HG02588 (cell line): ENCODE data around the gene CADM1.

Experiments used
- ATAC-seq: cut with Tn5 transposase; IDR thresholded peaks from one replicate; pipeline ENCODE4 v1.9.1; 2021; ENCODE audit warnings: mild to moderate bottlenecking, moderate library complexity; ENCODE audit not compliant: unreplicated experiment

Gene CADM1

GRCh38 chr11:115290479-115290878 lies 213.7 kb downstream of the CADM1 start:
- ATAC-seq = no peak

- ATAC-seq = no peak
Observed at GRCh38 chr11:115287266-115287665, 216.9 kb downstream of the CADM1 start.

GRCh38 chr11:115286614-115287013 lies 217.6 kb downstream of the CADM1 start:
- ATAC-seq = no peak

DNA sequence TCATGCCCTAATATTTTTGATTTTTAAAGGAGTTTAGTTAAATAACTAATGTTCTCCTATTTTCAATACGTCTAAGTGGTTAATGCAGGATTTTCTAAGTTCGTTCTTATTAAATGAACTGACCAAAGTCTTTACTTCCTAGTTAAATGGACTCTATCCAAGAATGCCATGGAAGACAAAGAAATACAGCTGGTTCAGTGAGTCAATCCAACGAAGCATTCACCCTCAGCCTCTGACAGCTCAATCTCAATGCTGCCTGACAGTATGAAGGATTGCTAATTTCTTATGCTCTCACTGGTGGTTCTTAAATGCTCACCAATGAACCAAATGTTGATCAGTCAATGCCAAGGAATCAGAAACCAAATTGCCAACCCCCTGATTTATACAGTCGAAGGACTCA lies 219.4 kb downstream of the CADM1 start:
- ATAC-seq = no peak

DNA sequence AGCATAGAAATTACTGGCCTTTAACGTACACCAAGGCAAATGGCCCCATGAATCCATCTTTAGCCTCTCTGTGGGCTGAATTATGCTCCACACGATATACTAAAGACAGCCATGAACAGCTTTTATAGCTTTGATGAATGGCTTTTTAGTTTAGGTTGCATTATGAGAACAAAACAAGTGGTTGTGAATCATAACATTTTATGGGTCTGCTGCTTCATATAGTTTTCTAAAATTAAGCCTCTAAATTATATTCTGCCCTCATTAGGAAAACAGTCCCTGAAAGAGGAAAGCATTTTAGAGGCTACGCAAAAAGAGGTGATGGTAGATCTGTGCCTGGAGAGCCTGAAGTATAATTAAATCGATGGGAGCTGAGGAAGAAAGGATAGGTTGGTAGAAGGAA lies 221.3 kb downstream of the CADM1 start:
- ATAC-seq = no peak

- no peak for ATAC-seq
Observed at GRCh38 chr11:115280775-115281174, 223.4 kb downstream of the CADM1 start.

GRCh38 chr11:115279813-115280761 lies 224.1 kb downstream of the CADM1 start:
- ATAC-seq = no peak

DNA sequence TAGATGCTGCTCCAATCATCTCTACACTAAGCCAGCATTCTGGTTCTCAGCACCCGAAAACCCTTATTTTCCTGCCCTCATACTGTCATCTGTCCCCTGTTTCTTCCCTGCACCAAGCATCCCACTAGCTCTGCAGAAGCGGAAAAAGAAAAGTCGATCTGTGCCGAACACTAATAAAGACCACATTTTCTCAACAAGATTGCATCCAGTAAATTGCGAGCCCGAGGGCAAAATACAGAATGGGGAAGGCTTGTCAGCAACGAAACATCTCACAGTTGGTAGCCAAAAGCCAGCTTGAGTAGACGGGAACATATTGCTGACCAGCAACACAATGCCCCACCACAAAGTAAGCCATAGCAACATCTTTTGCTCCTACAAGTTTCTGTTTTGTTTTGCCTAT lies 227.4 kb downstream of the CADM1 start:
- ATAC-seq = no peak

GRCh38 chr11:115276191-115276590 lies 228.0 kb downstream of the CADM1 start:
- ATAC-seq = no peak

GRCh38 chr11:115275045-115275444 lies 229.2 kb downstream of the CADM1 start:
- ATAC-seq = no peak

GRCh38 chr11:115272925-115273324 lies 231.3 kb downstream of the CADM1 start:
- no peak for ATAC-seq

DNA sequence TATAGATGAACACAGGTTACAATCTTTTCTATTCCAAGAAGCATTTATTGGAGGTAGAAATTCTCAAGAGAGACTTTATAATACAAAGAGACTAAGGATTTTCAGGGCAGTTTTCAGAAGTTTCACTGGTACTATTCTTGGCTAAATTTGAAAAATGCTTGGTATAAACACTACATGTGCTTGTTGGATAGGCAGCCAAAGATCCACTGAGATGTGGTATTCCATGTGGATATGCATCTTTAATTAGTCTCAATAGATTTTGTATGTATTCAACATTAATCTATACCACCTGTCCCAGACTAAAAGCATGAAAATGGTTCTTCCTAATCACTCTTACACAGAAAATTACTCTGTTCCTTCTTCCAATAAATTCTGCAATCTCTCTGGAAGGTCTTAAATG lies 232.6 kb downstream of the CADM1 start:
- no peak for ATAC-seq

GRCh38 chr11:115269191-115269950 lies 234.8 kb downstream of the CADM1 start:
- no peak for ATAC-seq

DNA sequence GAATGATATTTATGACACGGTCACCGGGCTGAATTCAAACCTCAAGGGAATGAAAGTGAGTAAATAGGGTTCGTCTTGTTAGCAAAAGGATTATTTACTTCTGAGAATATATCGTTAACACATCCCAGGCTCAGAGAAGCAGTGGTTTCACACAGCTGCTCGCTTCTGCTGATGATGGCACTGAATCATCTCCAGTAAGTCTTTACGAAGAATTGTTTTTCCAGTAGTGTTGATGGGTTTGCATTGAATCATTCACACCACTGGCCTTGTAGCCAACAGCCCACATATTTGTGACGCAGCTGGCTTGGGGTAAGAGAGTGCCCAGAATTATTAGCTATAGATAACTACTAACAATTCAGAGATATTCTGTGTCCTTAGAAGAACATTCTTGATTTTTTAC lies 236.3 kb downstream of the CADM1 start:
- no peak for ATAC-seq

- no peak for ATAC-seq
Observed at GRCh38 chr11:115267238-115267781, 236.9 kb downstream of the CADM1 start.

GRCh38 chr11:115266066-115266639 lies 238.1 kb downstream of the CADM1 start:
- no peak for ATAC-seq

- ATAC-seq = no peak
Observed at GRCh38 chr11:115263799-115264656, 240.2 kb downstream of the CADM1 start.

DNA sequence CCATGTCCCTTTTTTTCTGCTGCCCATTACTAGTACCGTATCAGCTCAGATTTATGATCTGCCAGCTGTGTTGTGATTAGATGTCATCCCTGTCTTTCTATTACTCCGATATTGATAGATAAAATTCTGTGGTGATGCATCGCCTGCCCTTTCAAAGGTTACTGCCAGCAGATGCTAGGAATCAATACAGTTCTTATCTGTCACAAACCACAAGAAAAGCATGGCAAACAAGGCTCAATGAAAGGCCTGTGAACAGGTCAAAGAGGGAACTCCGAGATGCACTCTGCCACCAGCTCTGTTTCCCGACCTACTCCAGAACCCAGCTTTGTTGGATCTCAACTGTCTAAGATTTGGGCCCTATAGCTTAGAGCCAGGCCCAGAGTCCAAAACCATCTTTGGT lies 246.0 kb downstream of the CADM1 start:
- ATAC-seq = no peak

DNA sequence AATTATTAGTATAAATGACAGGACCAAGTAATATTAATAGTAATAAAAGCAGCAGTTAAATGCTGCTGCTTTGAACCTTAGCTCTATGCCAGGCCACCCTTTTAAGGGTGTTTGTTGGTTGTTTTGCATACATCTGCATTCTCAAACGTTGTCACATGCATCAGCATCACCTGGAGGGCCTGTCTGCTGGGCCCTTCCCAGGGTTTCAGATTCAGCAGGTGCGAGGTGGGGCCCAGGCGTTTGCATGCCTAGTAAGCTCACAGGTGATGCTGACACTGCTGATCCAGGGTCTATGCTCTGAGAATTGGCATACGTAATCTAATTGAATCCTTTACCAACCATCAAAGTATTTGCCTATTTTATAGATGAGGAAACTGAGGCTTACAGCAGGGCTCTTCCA lies 246.5 kb downstream of the CADM1 start:
- ATAC-seq = no peak

GRCh38 chr11:115257270-115257669 lies 246.9 kb downstream of the CADM1 start:
- ATAC-seq = no peak
